NCI-H2081 treated with DMSO at 0.1 percent for 48 hours (cell line): Measurements from ENCODE around the gene ADPRHL1.
"Not testable (repeated sequence)": the region's sequence is repeated elsewhere in the genome, so short reads cannot be mapped to it uniquely, and the experiment has no call there.

Experiments used
- DNase-seq: peaks from one replicate; lab custom pipeline; 2025; lab: John Stamatoyannopoulos, UW

The ADPRHL1 gene

GRCh38 chr13:113477724-113478123, 24.4 kb upstream of the ADPRHL1 start:
- DNase-seq = no peak

DNA sequence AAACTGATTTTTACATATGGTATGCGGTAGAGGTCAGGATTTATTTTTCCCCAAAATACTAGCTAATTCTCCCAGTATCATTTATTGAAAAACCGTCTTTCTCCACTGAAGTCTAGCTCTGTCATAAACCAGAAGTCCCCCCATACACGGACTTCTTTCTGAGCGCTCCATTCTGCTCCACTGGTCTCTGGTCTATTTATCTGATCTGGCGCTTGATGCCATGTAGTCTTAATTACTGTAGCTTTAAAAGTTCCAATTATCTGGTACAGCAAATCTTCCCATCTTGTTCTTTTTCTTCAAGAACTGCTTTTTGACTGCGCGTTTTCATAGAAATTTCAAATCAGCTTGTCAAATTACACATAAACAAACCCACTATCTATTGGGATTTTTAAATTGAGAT, 23.5 kb upstream of the ADPRHL1 start:
- no peak for DNase-seq

DNA sequence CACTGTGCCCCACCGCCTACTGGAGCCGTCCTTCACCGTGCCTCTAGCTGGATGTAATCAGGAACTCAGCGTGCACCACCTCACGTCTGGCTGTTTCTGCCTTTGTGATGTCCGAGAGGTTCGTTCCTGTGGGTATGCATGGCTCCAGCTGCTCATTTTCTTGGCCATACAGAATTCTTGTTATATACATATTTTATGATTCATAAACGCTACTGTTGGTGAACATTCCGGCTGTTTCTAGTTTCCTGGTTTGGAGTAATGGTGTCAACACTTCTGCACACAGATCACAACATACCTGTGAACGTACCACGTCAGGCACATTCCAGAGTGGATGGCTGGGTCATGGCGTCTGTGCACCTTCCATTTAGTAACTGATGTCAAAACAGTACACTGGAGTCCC, 22.6 kb upstream of the ADPRHL1 start:
- DNase-seq = no peak

GRCh38 chr13:113475280-113475679, 22.0 kb upstream of the ADPRHL1 start:
- DNase-seq = no peak

GRCh38 chr13:113474179-113474578, 20.9 kb upstream of the ADPRHL1 start:
- DNase-seq = no peak

GRCh38 chr13:113472355-113473025, 19.2 kb upstream of the ADPRHL1 start:
- DNase-seq = no peak

GRCh38 chr13:113471844-113472243, 18.6 kb upstream of the ADPRHL1 start:
- no peak for DNase-seq

DNA sequence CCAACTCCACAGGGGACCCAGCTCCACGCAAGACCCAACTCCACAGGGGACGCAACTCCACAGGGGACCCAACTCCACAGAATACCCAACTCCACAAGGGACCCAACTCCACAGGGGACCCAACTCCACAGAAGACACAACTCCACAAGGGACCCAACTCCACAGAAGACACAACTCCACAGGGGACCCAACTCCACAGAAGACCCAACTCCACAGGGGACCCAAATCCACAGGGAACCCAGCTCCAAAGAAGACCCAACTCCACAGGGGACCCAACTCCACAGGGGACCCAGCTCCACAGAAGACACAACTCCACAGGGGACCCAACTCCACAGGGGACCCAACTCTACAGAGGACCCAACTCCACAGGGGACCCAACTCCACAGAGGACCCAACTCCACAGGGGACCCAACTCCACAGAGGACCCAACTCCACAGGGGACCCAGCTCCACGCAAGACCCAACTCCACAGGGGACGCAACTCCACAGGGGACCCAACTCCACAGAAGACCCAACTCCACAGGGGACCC, 17.4 kb upstream of the ADPRHL1 start:
- DNase-seq = not testable (repeated sequence)

- DNase-seq = no peak
Measured at GRCh38 chr13:113470073-113470472, 16.8 kb upstream of the ADPRHL1 start.

DNA sequence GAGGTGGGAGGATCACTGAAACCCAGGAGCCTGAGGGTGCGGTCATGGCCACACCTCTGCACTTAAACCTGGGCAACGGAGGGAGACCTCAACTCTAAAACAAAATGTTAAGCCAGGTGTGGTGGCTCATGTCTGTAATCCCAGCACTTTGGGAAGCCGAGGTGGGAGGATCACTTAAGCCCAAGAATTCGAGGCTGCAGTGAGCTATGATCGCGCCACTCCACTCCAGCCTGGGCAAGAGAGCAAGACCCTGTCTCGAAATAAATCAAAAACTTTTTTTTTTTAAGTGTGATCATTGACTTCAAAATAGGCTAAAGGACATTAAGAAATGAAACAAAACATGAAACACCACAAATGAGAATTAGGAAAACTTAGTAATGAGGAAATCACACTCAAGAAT, 16.3 kb upstream of the ADPRHL1 start:
- DNase-seq = no peak

DNA sequence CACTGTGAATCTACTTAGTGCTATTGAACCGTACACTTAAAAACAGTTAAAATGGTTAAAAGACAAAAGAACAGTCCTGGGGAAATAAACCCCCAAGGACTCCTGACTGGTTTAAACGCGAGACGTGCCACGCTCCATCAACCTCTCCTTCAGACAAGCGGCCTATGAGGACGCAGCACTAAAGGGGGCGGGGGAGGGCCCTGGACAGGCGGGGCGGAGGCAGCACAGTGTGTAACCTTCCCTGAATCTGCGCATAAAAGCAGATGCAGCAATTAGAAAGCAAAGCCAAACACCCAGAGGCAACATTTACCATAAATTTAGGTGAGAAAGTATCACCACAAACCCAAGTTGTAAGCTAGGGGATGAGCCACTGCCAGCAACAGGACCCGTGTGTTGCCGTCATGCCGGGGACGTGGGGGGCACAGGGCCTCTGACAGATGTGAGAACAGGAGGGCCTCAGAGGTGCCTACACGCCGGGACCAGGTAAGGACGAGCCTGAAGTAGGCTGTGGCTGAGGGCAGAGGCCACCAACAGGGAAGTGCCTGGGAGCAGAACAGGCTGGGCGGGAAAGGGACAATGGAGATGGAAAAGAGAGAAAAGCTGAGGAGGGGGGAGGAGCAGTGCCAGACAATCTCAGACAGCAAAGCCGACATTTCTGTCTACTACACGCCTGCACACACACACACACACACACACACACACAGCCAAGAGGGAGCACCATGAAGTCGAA, 15.3 kb upstream of the ADPRHL1 start:
- no peak for DNase-seq

GRCh38 chr13:113468029-113468428, 14.7 kb upstream of the ADPRHL1 start:
- DNase-seq = no peak

- DNase-seq = no peak
Measured at GRCh38 chr13:113466383-113466782, 13.1 kb upstream of the ADPRHL1 start.

- no peak for DNase-seq
Measured at GRCh38 chr13:113465300-113465699, 12.0 kb upstream of the ADPRHL1 start.

DNA sequence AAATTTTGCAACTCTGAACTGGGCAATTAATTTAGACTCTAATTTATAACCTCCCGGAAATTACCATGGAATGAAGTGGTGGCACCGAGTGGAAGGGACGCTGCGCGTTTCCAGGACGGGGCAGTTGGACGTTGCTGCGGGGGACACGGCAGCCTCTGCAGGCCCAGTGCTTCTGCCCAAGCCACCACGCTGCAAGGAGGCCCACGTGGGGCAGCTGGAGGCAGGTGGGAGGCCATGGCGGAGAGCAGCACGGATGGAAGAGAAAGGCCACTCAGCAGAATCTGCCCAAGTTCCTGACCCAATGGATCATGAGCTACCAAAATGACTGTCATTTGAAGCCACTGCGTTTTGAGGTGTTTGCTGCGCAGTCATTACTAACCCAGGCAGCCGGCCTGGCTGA, 11.2 kb upstream of the ADPRHL1 start:
- no peak for DNase-seq

DNA sequence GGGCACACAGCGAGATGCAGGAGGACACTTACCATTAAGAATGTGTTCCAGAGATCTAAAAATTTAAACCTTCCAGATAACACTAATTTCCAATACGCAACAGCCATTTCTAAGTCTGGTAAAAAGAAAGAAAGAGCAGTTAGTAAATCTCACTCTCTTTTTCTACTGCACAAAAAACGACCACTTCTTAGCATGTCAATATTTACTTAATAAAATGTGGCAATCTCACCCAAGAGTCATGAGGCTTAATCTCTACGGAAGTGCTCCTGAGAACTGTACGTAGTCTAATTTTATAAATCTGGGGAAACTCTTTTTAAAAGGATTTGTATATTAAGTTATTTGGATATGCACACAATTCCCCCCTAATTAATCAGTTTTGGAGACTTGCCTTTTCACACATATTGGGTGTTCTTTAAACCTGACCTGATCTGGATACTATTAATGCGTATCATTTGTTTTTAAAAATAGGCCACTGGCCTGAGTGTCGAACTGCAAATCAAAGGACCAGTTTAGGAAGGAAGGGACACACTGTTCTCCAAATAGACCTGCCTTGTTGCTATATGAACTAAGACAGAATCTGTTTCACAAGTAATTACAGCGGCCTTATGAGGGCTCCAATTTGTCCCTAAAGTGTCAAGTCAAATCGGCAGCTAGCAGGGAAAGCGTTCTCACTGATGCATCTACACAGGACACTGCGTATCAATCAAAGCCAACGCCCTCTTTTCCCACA, 7.9 kb upstream of the ADPRHL1 start:
- no peak for DNase-seq

GRCh38 chr13:113460599-113460998, 7.3 kb upstream of the ADPRHL1 start:
- DNase-seq = no peak

- no peak for DNase-seq
Measured at GRCh38 chr13:113460064-113460555, 6.8 kb upstream of the ADPRHL1 start.

- DNase-seq = no peak
Measured at GRCh38 chr13:113458253-113459065, 5.2 kb upstream of the ADPRHL1 start.

DNA sequence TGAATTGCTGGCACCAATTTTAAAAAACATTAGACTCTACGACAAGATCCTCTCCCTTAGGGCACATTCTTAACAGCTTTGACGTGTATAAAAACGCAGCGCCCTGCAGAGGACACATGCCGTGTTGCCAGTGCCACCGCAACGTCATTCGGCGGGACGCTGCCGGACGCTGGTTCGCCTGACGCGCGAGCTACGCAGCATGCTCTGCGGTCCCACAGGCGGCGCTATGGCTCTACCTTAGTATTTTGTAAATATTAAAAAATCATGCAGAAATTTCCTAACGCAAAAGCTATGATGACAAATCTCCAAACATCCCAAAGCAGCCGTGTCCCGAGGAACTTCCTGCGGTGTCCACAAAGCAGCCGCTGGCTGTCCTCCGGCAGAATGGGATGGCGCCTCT, 4.2 kb upstream of the ADPRHL1 start:
- DNase-seq = no peak

GRCh38 chr13:113456116-113456702, 2.9 kb upstream of the ADPRHL1 start:
- no peak for DNase-seq
